OCI-LY7 (cell line): ENCODE data around the gene MIP. TPM values are rescaled to one million over a fixed set of nuclear protein-coding genes. Genes with fewer than 3 reads are reported as not detected.
"Not testable (repeated sequence)": the region's sequence is repeated elsewhere in the genome, so short reads cannot be mapped to it uniquely, and the experiment has no call there.

Experiments
- BruUV-seq: library from RNA; stranded (reverse); fragments of 400-500 nt; replicated peaks from 2 replicates; lab custom pipeline; 2021; lab: Mats Ljungman, UMichigan
- CTCF ChIA-PET: fragments of 300-600 bp; sonication (Branson Sonifier 250); formaldehyde crosslinking; loops from one replicate; lab custom pipeline; 2022; ENCODE audit warnings: antibody characterized with exemption; ENCODE audit not compliant: unreplicated experiment; lab: Charles Lee
- POLR2A ChIA-PET: fragments of 300-600 bp; sonication (Branson Sonifier 250); formaldehyde crosslinking; loops from one replicate; lab custom pipeline; 2022; ENCODE audit warnings: antibody characterized with exemption; lab: Charles Lee
- DNase-seq: peaks from one replicate; pipeline ENCODE4 v3.0.0-alpha.2; 2015; ENCODE audit warnings: low spot score
- H2AFZ ChIP-seq: fragments of 200-600 bp; sonication (generic), shearing (Covaris generic); 2 replicates; pipeline ENCODE4 v1.6.1; 2014; ENCODE audit warnings: mild to moderate bottlenecking, antibody characterized with exemption, low read length, moderate library complexity
- H3K27ac ChIP-seq: fragments of 200-600 bp; sonication (generic); 2 replicates; pipeline ENCODE4 v1.5.1; 2014; ENCODE audit warnings: mixed run types, low read depth, mild to moderate bottlenecking, moderate library complexity, low read length, inconsistent platforms; ENCODE audit not compliant: poor library complexity, severe bottlenecking
- H3K36me3 ChIP-seq: fragments of 200-600 bp; sonication (generic); 2 replicates; pipeline ENCODE4 v1.6.1; 2014; ENCODE audit warnings: mild to moderate bottlenecking, antibody characterized with exemption, low read length, moderate library complexity, mixed read lengths; ENCODE audit not compliant: insufficient read depth
- H3K4me1 ChIP-seq: fragments of 200-600 bp; sonication (generic); 2 replicates; pipeline ENCODE4 v1.5.1; 2014; ENCODE audit warnings: mild to moderate bottlenecking, low read length; ENCODE audit not compliant: insufficient read depth, poor library complexity, severe bottlenecking
- H3K4me2 ChIP-seq: fragments of 200-600 bp; sonication (generic); 2 replicates; pipeline ENCODE4 v1.6.1; 2014; ENCODE audit warnings: mild to moderate bottlenecking, low read length
- H3K4me3 ChIP-seq: fragments of 200-600 bp; sonication (generic); 2 replicates; pipeline ENCODE4 v1.5.1; 2014; ENCODE audit warnings: mild to moderate bottlenecking, low read depth, low read length; ENCODE audit not compliant: poor library complexity, severe bottlenecking
- H3K79me2 ChIP-seq: fragments of 200-600 bp; sonication (generic); 2 replicates; pipeline ENCODE4 v1.6.1; 2016; ENCODE audit warnings: low read depth, mild to moderate bottlenecking, low read length, moderate library complexity, mixed read lengths; ENCODE audit not compliant: insufficient read depth
- H3K9me2 ChIP-seq: fragments of 200-600 bp; sonication (generic); 2 replicates; pipeline ENCODE4 v1.6.1; 2016; ENCODE audit warnings: mild to moderate bottlenecking, low read length, mixed read lengths; ENCODE audit not compliant: insufficient read depth
- H3K9me3 ChIP-seq: fragments of 200-600 bp; sonication (generic); 2 replicates; pipeline ENCODE4 v1.6.1; 2014; ENCODE audit warnings: mild to moderate bottlenecking, mixed run types, low read length, mixed read lengths
- H4K20me1 ChIP-seq: fragments of 200-600 bp; sonication (generic); 2 replicates; pipeline ENCODE4 v1.6.1; 2014; ENCODE audit warnings: mild to moderate bottlenecking, antibody characterized with exemption, low read length, moderate library complexity, mixed read lengths; ENCODE audit not compliant: insufficient read depth
- EZH2phosphoT487 ChIP-seq: fragments of 200-600 bp; sonication (generic); IDR thresholded peaks from 2 replicates; pipeline ENCODE4 v1.6.1; 2018; ENCODE audit warnings: low read depth, borderline replicate concordance, mild to moderate bottlenecking, mixed run types, antibody characterized with exemption, low read length, moderate library complexity, mixed read lengths
- intact Hi-C: fragments of 100-400 bp; cut with micrococcal nuclease; formaldehyde crosslinking; loops from one replicate; pipeline ENCODE4 v1.10.0; 2022; ENCODE audit not compliant: unreplicated experiment
- total RNA-seq, 2 experiments: library from RNA; depleted of rRNA in 1 of 2; stranded (reverse); fragments of >200 nt in 1 of 2; shearing (Covaris generic) in 1 of 2; gene quantifications; 2 replicates each; pipeline ENCODE4 v1.2.3, GENCODE V29; 2014 to 2022
- TF ChIP-seq, protein P1 (sequence below): fragments of 200-600 bp; sonication (generic); conservative IDR thresholded peaks from 2 replicates; pipeline ENCODE4 v1.5.1; 2014; ENCODE audit warnings: mild to moderate bottlenecking, antibody characterized with exemption, low read length, moderate library complexity, mixed read lengths

The MIP gene
- total RNA-seq, 2 experiments from 2014 or later = 0.57 TPM; not detected in 1

- no peaks in the 10 kb centered on the region for H4K20me1 ChIP-seq
- TF ChIP-seq, protein P1, sequence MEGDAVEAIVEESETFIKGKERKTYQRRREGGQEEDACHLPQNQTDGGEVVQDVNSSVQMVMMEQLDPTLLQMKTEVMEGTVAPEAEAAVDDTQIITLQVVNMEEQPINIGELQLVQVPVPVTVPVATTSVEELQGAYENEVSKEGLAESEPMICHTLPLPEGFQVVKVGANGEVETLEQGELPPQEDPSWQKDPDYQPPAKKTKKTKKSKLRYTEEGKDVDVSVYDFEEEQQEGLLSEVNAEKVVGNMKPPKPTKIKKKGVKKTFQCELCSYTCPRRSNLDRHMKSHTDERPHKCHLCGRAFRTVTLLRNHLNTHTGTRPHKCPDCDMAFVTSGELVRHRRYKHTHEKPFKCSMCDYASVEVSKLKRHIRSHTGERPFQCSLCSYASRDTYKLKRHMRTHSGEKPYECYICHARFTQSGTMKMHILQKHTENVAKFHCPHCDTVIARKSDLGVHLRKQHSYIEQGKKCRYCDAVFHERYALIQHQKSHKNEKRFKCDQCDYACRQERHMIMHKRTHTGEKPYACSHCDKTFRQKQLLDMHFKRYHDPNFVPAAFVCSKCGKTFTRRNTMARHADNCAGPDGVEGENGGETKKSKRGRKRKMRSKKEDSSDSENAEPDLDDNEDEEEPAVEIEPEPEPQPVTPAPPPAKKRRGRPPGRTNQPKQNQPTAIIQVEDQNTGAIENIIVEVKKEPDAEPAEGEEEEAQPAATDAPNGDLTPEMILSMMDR = no peak
- TF ChIP-seq EZH2phosphoT487 = no peak
- no peaks in the 10 kb centered on the region for H3K9me2 ChIP-seq
- H3K36me3 ChIP-seq = peaks cover 21% of the 10 kb centered on the region
- no peak overlapping the region for H3K27ac ChIP-seq
- ChIA-PET POLR2A (interaction anchor here (1.3 kb wide), 1 partner anchor 50 kb away, joined by 3 read pairs; no protein-coding TSS in a partner anchor), CTCF (no interaction called here)
- intact Hi-C loops = no loop called here
- no peaks in the 10 kb centered on the region for H3K4me1 ChIP-seq
- H2AFZ ChIP-seq = no peak overlapping the region
- H3K4me3 ChIP-seq = no peak overlapping the region
- H3K4me2 ChIP-seq = no peak overlapping the region
- H3K9me3 ChIP-seq = no peaks in the 10 kb centered on the region
- no peak for DNase-seq
- BruUV-seq = no TSS peak
- no peaks in the 10 kb centered on the region for H3K79me2 ChIP-seq
Observed at GRCh38 chr12:56408799-56409417, 45.5 kb downstream of the MIP start.

GRCh38 chr12:56404227-56404626 is 50.2 kb downstream of the MIP start:
- H3K4me2 ChIP-seq, BruUV-seq, H3K27ac ChIP-seq, H3K4me1 ChIP-seq, DNase-seq, H3K9me3 ChIP-seq, CTCF ChIA-PET, H3K4me3 ChIP-seq, intact Hi-C loops, H3K79me2 ChIP-seq, POLR2A ChIA-PET, H3K9me2 ChIP-seq, H4K20me1 ChIP-seq, H2AFZ ChIP-seq, H3K36me3 ChIP-seq: not testable (repeated sequence)

DNA sequence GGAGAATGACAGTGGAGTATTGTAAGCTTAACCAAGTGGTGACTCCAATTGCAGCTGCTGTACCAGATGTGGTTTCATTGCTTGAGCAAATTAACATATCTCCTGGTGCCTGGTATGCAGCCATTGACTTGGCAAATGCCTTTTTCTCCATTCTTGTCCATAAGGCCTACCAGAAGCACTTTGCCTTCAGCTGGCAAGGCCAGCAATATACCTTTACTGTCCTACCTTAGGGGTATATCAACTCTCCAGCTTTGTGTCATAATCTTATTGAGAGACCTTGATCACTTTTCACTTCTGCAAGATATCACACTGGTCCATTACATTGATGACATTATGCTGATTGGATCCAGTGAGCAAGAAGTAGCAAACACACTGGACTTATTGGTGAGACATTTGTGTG is 52.8 kb downstream of the MIP start:
- H3K4me1 ChIP-seq, DNase-seq, H3K4me3 ChIP-seq, H4K20me1 ChIP-seq, BruUV-seq, H3K9me3 ChIP-seq, H3K79me2 ChIP-seq, H2AFZ ChIP-seq, H3K27ac ChIP-seq, H3K4me2 ChIP-seq, intact Hi-C loops, POLR2A ChIA-PET, H3K36me3 ChIP-seq, H3K9me2 ChIP-seq: not testable (repeated sequence)
- CTCF ChIA-PET = interaction anchor here (0.6 kb wide), 1 partner anchor 179 kb away, joined by 3 read pairs; no protein-coding TSS in a partner anchor

- H3K4me2 ChIP-seq, H3K36me3 ChIP-seq, H3K4me1 ChIP-seq, H3K9me2 ChIP-seq, H3K27ac ChIP-seq, H3K4me3 ChIP-seq, H2AFZ ChIP-seq, POLR2A ChIA-PET, intact Hi-C loops, H3K79me2 ChIP-seq, H4K20me1 ChIP-seq, BruUV-seq, DNase-seq, H3K9me3 ChIP-seq: not testable (repeated sequence)
- CTCF ChIA-PET = interaction anchor here (0.6 kb wide), 1 partner anchor 178 kb away, joined by 3 read pairs; no protein-coding TSS in a partner anchor
Observed at GRCh38 chr12:56401125-56401524, 53.3 kb downstream of the MIP start.

Other genes with a start within 250 kb of the MIP start
- 63.8 and 76.1 TPM in 2 replicates for gene RNF41, start 232.7 kb downstream of the MIP start, total RNA-seq (2014; rRNA removed; shearing (Covaris generic))
- 43.7 and 45.6 TPM in 2 replicates for gene RNF41, start 232.7 kb downstream of the MIP start, total RNA-seq (2022)
- gene NABP2, start 230.3 kb downstream of the MIP start, total RNA-seq (2014; rRNA removed; shearing (Covaris generic)) = 37.5 and 46.0 TPM in 2 replicates
- gene NABP2, start 230.3 kb downstream of the MIP start, total RNA-seq (2022) = 54.1 and 61.1 TPM in 2 replicates
- 0.76 and 2.5 TPM in 2 replicates for gene SLC39A5, start 224.6 kb downstream of the MIP start, total RNA-seq (2014; rRNA removed; shearing (Covaris generic))
- 1.2 and 1.4 TPM in 2 replicates for gene SLC39A5, start 224.6 kb downstream of the MIP start, total RNA-seq (2022)
- 7.0 and 11.7 TPM in 2 replicates for gene ANKRD52, start 196.3 kb downstream of the MIP start, total RNA-seq (2014; rRNA removed; shearing (Covaris generic))
- 35.0 and 35.6 TPM in 2 replicates for gene ANKRD52, start 196.3 kb downstream of the MIP start, total RNA-seq (2022)
- 15.8 and 22.1 TPM in 2 replicates for gene COQ10A, start 187.7 kb downstream of the MIP start, total RNA-seq (2014; rRNA removed; shearing (Covaris generic))
- 20.6 and 28.9 TPM in 2 replicates for gene COQ10A, start 187.7 kb downstream of the MIP start, total RNA-seq (2022)
- 150 and 154 TPM in 2 replicates for gene CS, start 154.3 kb downstream of the MIP start, total RNA-seq (2014; rRNA removed; shearing (Covaris generic))
- 262 and 281 TPM in 2 replicates for gene CS, start 154.3 kb downstream of the MIP start, total RNA-seq (2022)
- gene CNPY2, start 138.7 kb downstream of the MIP start, total RNA-seq (2014; rRNA removed; shearing (Covaris generic)) = 62.8 and 75.5 TPM in 2 replicates
- 80.2 and 85.5 TPM in 2 replicates for gene CNPY2, start 138.7 kb downstream of the MIP start, total RNA-seq (2022)
- gene PAN2, start 120.7 kb downstream of the MIP start, total RNA-seq (2014; rRNA removed; shearing (Covaris generic)) = 69.9 and 106 TPM in 2 replicates
- 117 and 132 TPM in 2 replicates for gene PAN2, start 120.7 kb downstream of the MIP start, total RNA-seq (2022)
- gene IL23A, start 115.8 kb downstream of the MIP start, total RNA-seq (2014; rRNA removed; shearing (Covaris generic)) = 16.3 and 18.3 TPM in 2 replicates
- 9.8 and 12.7 TPM in 2 replicates for gene IL23A, start 115.8 kb downstream of the MIP start, total RNA-seq (2022)
- gene STAT2, start 94.5 kb downstream of the MIP start, total RNA-seq (2014; rRNA removed; shearing (Covaris generic)) = 75.3 and 89.0 TPM in 2 replicates
- 126 and 135 TPM in 2 replicates for gene STAT2, start 94.5 kb downstream of the MIP start, total RNA-seq (2022)
- gene APOF, start 91.8 kb downstream of the MIP start, total RNA-seq (2014; rRNA removed; shearing (Covaris generic)) = 0.16 TPM in 1 of 2 replicates, not detected in the other
- 0.20 and 0.38 TPM in 2 replicates for gene APOF, start 91.8 kb downstream of the MIP start, total RNA-seq (2022)
- 44.8 and 46.5 TPM in 2 replicates for gene TIMELESS, start 5.2 kb downstream of the MIP start, total RNA-seq (2014; rRNA removed; shearing (Covaris generic))
- gene TIMELESS, start 5.2 kb downstream of the MIP start, total RNA-seq (2022) = 103 and 115 TPM in 2 replicates
- gene SPRYD4, start 13.9 kb upstream of the MIP start, total RNA-seq (2014; rRNA removed; shearing (Covaris generic)) = 5.3 and 5.9 TPM in 2 replicates
- gene SPRYD4, start 13.9 kb upstream of the MIP start, total RNA-seq (2022) = 6.9 and 7.5 TPM in 2 replicates
- gene GLS2, start 33.5 kb upstream of the MIP start, total RNA-seq (2014; rRNA removed; shearing (Covaris generic)) = not detected in 2 replicates
- gene GLS2, start 33.5 kb upstream of the MIP start, total RNA-seq (2022) = not detected in 2 replicates
- gene RBMS2, start 67.2 kb upstream of the MIP start, total RNA-seq (2014; rRNA removed; shearing (Covaris generic)) = 0.32 and 2.2 TPM in 2 replicates
- gene RBMS2, start 67.2 kb upstream of the MIP start, total RNA-seq (2022) = 0.27 and 1.1 TPM in 2 replicates
- 37.5 and 40.6 TPM in 2 replicates for gene BAZ2A, start 175.7 kb upstream of the MIP start, total RNA-seq (2014; rRNA removed; shearing (Covaris generic))
- gene BAZ2A, start 175.7 kb upstream of the MIP start, total RNA-seq (2022) = 139 and 153 TPM in 2 replicates
- 348 and 385 TPM in 2 replicates for gene ATP5F1B, start 191.3 kb upstream of the MIP start, total RNA-seq (2014; rRNA removed; shearing (Covaris generic))
- 732 and 737 TPM in 2 replicates for gene ATP5F1B, start 191.3 kb upstream of the MIP start, total RNA-seq (2022)
- 77.3 and 91.2 TPM in 2 replicates for gene PTGES3, start 233.6 kb upstream of the MIP start, total RNA-seq (2014; rRNA removed; shearing (Covaris generic))
- gene PTGES3, start 233.6 kb upstream of the MIP start, total RNA-seq (2022) = 231 and 269 TPM in 2 replicates